Right renal cortex interstitium (tissue), 3 donors: Measurements from ENCODE around the gene SIAE. TPM values are rescaled to one million over a fixed set of nuclear protein-coding genes. Genes with fewer than 3 reads are reported as not detected.

ENCODE experiments used
- DNase-seq, 3 donors: peaks; one replicate each; pipeline ENCODE4 v3.0.0-alpha.2; 2013; ENCODE audit warnings: low read depth in 3 of 3, low spot score in 2 of 3
- polyA plus RNA-seq, 3 donors: library from polyadenylated mRNA; unstranded; fragments of 120-200 nt; gene quantifications; one replicate each; pipeline ENCODE4 v1.2.1, GENCODE V29; 2013; ENCODE audit not compliant: insufficient read length in 3 of 3

SIAE gene
- polyA plus RNA-seq, 3 donors: 33.1 to 34.5 (median 33.7) TPM

GRCh38 chr11:124583781-124584180, 89.8 kb downstream of the SIAE start:
- DNase-seq: no peak

Other genes starting within 250 kb of the SIAE start
- not detected for gene OR8B4, start 248.9 kb downstream of the SIAE start, polyA plus RNA-seq
- under 1 TPM in 1 of 3 donors, not detected in 2; 0.03 TPM for gene OR8B8, start 228.0 kb downstream of the SIAE start, polyA plus RNA-seq
- not detected for gene OR8B12, start 130.1 kb downstream of the SIAE start, polyA plus RNA-seq
- under 1 TPM in 2 of 3 donors, not detected in 1; 0.03 TPM for gene OR8A1, start 103.7 kb downstream of the SIAE start, polyA plus RNA-seq
- gene PANX3, start 62.3 kb downstream of the SIAE start, polyA plus RNA-seq: not detected
- gene TBRG1, start 50.9 kb downstream of the SIAE start, polyA plus RNA-seq: 10 to 100 TPM; 27.0 to 27.2 (median 27.1) TPM
- gene SPA17, start 165 bp upstream of the SIAE start, polyA plus RNA-seq: 10 to 100 TPM; 23.4 to 27.7 (median 25.3) TPM
- gene NRGN, start 66.2 kb upstream of the SIAE start, polyA plus RNA-seq: 10 to 100 TPM; 12.0 to 24.4 (median 15.3) TPM
- gene VSIG2, start 78.5 kb upstream of the SIAE start, polyA plus RNA-seq: 1 to 10 TPM; 4.4 to 7.9 (median 5.8) TPM
- 10 to 100 TPM; 60.6 to 73.8 (median 68.2) TPM for gene ESAM, start 88.6 kb upstream of the SIAE start, polyA plus RNA-seq
- 10 to 100 TPM; 24.3 to 25.7 (median 25.1) TPM for gene MSANTD2, start 126.7 kb upstream of the SIAE start, polyA plus RNA-seq
- 10 to 100 TPM; 13.5 to 17.4 (median 16.1) TPM for gene ROBO3, start 191.7 kb upstream of the SIAE start, polyA plus RNA-seq
- gene ROBO4, start 224.1 kb upstream of the SIAE start, polyA plus RNA-seq: 10 to 100 TPM; 16.0 to 17.2 (median 16.1) TPM
- 1 to 10 TPM in 2 of 3 donors, under 1 TPM in 1; 0.96 to 1.8 (median 1.2) TPM for gene HEPN1, start 245.5 kb upstream of the SIAE start, polyA plus RNA-seq